Effector memory CD4-positive, alpha-beta T cell (primary cell): ENCODE measurements around the gene EXOC3L1.
A peak's percentile ranks its signal among the peaks of the same experiment; 100 is the strongest.

Experiments used
- DNase-seq, 3 donors: peaks; one replicate each; pipeline ENCODE4 v3.0.0-alpha.2; 2020
- H3K27ac ChIP-seq: 2 replicates; pipeline ENCODE4 v1.7.0; 2013; ENCODE audit warnings: mild to moderate bottlenecking, low read length, moderate library complexity; ENCODE audit not compliant: insufficient read depth, poor library complexity, severe bottlenecking
- H3K27me3 ChIP-seq: replicated peaks from 2 replicates; pipeline ENCODE4 v1.7.0; 2013; ENCODE audit warnings: mild to moderate bottlenecking, low read length; ENCODE audit not compliant: insufficient read depth, control insufficient read depth, poor library complexity, severe bottlenecking
- H3K36me3 ChIP-seq: 2 replicates; pipeline ENCODE4 v1.7.0; 2013; ENCODE audit warnings: mild to moderate bottlenecking, low read length, moderate library complexity; ENCODE audit not compliant: control insufficient read depth, insufficient read depth
- H3K4me1 ChIP-seq: 2 replicates; pipeline ENCODE4 v1.7.0; 2013; ENCODE audit warnings: low read length, mild to moderate bottlenecking; ENCODE audit not compliant: control insufficient read depth, insufficient read depth, poor library complexity, severe bottlenecking
- H3K4me3 ChIP-seq: 2 replicates; pipeline ENCODE4 v1.7.0; 2013; ENCODE audit warnings: low read length, low read depth, mild to moderate bottlenecking; ENCODE audit not compliant: insufficient read depth, poor library complexity, severe bottlenecking
- H3K9me3 ChIP-seq: 2 replicates; pipeline ENCODE4 v1.7.0; 2013; ENCODE audit warnings: mild to moderate bottlenecking, low read length, moderate library complexity; ENCODE audit not compliant: control insufficient read depth

Gene EXOC3L1

DNA sequence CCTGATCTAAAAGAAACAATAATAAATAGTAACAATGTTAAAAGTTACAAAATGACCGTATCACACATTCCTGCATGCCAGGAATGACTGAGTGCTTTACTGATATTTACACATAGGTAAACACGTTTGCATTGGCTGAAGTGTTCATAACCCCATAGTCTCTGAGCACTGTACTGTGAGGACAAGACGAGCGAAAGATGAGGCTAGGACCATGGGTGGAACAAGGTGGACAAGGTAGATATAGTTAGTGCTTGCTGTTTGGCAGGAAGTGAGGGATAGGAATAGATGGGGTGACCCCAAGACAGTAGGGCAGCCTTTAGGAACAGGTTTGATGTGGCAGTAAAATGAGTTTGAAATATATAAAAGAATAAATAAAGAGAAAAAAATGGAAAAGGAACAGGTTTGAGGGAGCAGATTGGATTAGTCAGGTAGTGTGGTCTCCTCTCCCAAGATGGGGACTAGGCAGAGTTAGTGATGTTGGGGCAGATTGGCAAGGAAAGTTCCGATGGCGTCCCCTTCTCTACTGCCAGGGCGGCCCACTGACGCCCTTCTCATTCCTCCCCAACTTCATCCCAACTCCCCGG is 1.6 kb upstream of the EXOC3L1 start:
- Histone ChIP-seq H3K36me3 (peaks cover 23% of the 10 kb centered on the region), H3K27ac (peak overlapping the region; percentile 85), H3K9me3 (no peaks in the 10 kb centered on the region), H3K4me1 (peaks cover 26% of the 10 kb centered on the region), H3K27me3 (no peaks in the 10 kb centered on the region), H3K4me3 (peak overlapping the region; percentile 73)
- DNase-seq = no peak

DNA sequence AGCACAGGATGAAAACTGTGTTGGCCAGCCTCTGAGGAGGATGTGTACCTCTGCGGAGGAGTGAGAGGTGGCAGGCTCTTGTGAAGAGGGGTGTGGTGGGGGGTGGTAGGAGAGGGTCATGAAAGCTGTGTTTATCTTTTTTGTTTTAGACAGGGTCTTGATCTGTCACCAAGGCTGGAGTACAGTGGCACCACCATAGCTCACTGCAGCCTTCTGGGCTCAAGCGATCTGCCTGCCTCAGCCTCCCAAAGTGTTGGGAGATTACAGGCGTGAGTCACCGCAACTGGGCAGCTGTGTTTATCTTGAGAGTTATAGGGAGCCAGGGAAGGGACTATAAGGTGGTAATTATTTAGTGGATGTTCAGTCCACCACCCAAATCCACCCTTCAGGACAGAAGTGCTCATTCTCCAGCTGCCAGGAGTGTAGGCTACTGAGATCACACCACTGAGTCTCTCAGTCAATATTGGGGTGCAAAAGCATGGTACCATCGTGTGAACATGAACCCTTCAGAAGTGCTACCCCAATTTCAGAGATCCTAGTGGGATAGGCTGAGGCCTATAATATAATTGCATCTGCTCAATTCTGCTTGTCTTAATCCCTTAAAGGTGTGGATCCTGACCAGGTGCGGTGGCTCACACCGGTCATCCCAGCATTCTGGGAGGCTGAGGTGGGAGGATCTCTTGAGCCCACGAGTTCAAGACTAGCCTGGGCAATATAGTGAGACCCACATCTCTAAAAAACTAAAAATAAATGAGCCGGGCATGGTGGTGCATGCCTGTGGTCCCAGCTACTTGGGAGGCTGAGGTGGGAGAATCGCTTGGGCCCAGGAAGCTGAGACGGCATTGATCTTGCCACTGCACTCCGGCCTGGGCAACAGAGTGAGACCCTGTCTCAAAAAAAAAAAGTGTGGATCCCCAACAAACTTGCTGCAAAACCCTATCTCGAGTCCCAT is 788 bp upstream of the EXOC3L1 start:
- H3K4me3 ChIP-seq = no peak overlapping the region
- H3K27me3 ChIP-seq = no peaks in the 10 kb centered on the region
- no peaks in the 10 kb centered on the region for H3K9me3 ChIP-seq
- no peak overlapping the region for H3K27ac ChIP-seq
- peaks cover 15% of the 10 kb centered on the region for H3K36me3 ChIP-seq
- H3K4me1 ChIP-seq = peaks cover 26% of the 10 kb centered on the region
- no peak for DNase-seq

DNA sequence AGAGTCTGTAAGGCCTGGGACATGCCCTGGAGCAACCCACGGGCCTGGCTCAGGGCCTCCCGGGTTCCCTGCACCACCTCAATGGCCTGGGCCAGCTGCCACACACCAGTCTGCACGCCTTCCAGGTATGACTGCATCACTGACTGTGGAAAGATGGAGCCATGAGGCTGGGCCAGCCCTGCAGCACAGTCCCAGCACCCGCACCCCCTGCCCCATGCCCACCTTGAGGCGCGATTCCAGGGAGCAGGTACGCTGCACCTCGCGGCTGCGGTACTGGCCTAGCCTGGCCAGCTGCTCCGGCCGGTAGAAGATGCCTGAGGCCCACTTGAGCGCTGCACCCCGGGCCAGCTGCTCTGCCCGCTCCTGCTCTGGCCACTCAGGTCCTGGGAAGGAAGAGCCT is 1.1 kb downstream of the EXOC3L1 start:
- no peak overlapping the region for H3K27ac ChIP-seq
- H3K4me1 ChIP-seq = peaks cover 38% of the 10 kb centered on the region
- no peak overlapping the region for H3K4me3 ChIP-seq
- no peaks in the 10 kb centered on the region for H3K27me3 ChIP-seq
- no peaks in the 10 kb centered on the region for H3K36me3 ChIP-seq
- DNase-seq = no peak
- H3K9me3 ChIP-seq = no peaks in the 10 kb centered on the region

DNA sequence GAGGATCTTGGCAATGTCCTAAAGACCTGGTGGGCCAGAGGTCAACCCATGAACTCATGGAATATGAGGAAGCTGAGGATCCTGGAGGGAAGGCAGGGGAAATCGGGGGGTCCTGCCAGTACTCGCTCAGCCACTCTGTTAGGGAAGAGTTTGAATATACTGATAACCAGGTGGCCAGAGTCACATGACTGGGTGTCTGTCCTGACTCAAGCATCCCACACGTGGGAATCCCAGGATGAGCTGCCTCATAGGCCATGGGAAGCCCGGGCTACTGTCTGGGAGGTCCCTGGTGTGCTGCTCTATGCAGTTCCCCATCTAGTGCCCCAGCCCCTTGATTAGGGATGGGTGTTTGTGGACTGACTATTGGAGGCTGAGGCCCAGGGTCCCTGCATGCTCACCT is 1.6 kb downstream of the EXOC3L1 start:
- Histone ChIP-seq H3K4me3 (no peak overlapping the region), H3K36me3 (no peaks in the 10 kb centered on the region), H3K27me3 (no peaks in the 10 kb centered on the region), H3K9me3 (no peaks in the 10 kb centered on the region), H3K4me1 (peaks cover 33% of the 10 kb centered on the region), H3K27ac (no peak overlapping the region)
- no peak for DNase-seq

DNA sequence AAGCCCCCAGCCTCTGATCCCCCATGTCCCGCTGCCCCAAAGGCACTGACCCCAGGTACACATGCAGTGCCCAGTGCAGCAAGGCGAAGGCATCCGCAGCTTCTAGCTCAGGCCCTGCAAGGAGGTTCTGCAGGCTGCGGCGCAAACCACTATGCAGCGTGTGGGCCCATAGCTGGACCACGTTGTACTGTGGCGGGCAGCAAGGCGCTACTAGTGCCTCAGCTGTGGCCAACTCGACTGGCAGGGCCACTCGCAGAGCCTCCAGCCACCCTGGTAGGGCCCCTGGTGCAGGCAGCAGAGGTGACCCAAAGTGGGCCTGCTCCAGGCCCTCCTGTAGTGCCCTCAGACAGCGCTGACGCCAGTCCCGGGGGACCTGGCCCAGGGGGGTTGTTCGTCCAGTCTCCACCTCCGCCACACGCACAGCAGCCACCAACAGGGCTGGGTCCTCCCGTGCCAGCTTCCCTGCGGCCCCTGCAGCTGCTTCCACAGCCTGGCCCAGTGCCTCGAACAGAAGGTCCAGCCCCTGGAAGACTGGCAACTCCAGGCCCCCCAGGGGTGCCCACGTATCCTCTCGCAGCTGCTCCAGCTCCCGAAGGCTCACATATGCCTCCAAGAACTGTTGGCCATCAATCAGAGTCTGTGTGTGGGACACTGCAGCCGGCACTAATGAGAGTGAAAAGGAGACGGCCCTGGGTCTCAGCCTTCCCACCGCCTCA is 2.6 kb downstream of the EXOC3L1 start:
- DNase-seq = no peak
- H3K27ac ChIP-seq = no peak overlapping the region
- H3K27me3 ChIP-seq = no peaks in the 10 kb centered on the region
- no peak overlapping the region for H3K4me3 ChIP-seq
- no peaks in the 10 kb centered on the region for H3K36me3 ChIP-seq
- no peaks in the 10 kb centered on the region for H3K9me3 ChIP-seq
- peaks cover 23% of the 10 kb centered on the region for H3K4me1 ChIP-seq

- H3K9me3 ChIP-seq = no peaks in the 10 kb centered on the region
- H3K27ac ChIP-seq = no peak overlapping the region
- no peak for DNase-seq
- peaks cover 19% of the 10 kb centered on the region for H3K4me1 ChIP-seq
- H3K36me3 ChIP-seq = no peaks in the 10 kb centered on the region
- H3K4me3 ChIP-seq = no peak overlapping the region
- no peaks in the 10 kb centered on the region for H3K27me3 ChIP-seq
These were observed 3.4 kb downstream of the EXOC3L1 start for GRCh38 chr16:67186550-67186950.

GRCh38 chr16:67185651-67186134 is 4.2 kb downstream of the EXOC3L1 start:
- Histone ChIP-seq H3K4me3 (peak overlapping the region; percentile 95), H3K9me3 (no peaks in the 10 kb centered on the region), H3K36me3 (no peaks in the 10 kb centered on the region), H3K4me1 (peaks cover 16% of the 10 kb centered on the region), H3K27me3 (no peaks in the 10 kb centered on the region), H3K27ac (no peak overlapping the region)
- DNase-seq = no peak

DNA sequence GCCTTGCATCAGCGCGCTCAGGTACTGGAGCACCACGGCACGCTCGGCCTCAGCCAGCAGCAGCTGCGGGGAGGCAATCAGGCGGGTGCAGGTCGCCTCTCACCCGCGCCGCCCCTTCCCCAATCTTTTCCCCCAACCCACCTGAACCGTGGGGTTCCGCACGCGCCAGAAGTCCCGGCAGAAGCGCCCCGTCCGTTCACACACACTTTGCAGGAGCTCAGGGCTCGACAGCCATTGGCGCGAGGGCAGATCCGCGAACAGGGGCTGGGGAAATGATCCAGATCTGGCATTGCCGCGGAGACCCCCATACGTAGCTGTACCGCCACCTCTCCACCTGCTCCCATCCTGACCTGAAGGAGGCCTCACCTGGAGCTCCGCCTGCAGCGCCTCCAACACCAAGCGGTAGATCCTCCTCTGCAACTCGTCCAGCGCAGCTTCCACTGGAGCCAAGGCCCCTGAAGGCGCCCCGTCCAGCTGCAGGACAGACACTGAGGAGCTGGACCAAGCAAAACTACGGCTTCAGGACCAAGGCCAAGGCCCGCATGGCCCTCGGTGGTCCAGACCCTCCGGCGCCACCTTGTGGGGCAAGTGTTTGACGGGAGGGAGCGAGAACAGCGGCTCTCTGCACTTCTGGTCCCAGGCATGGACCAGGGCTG is 4.8 kb downstream of the EXOC3L1 start:
- peak; percentile 61 to 76 (median 69) for DNase-seq
- no peak overlapping the region for H3K27ac ChIP-seq
- H3K9me3 ChIP-seq = no peaks in the 10 kb centered on the region
- H3K4me3 ChIP-seq = peak overlapping the region; percentile 95
- no peaks in the 10 kb centered on the region for H3K36me3 ChIP-seq
- H3K4me1 ChIP-seq = peaks cover 16% of the 10 kb centered on the region
- no peaks in the 10 kb centered on the region for H3K27me3 ChIP-seq

DNA sequence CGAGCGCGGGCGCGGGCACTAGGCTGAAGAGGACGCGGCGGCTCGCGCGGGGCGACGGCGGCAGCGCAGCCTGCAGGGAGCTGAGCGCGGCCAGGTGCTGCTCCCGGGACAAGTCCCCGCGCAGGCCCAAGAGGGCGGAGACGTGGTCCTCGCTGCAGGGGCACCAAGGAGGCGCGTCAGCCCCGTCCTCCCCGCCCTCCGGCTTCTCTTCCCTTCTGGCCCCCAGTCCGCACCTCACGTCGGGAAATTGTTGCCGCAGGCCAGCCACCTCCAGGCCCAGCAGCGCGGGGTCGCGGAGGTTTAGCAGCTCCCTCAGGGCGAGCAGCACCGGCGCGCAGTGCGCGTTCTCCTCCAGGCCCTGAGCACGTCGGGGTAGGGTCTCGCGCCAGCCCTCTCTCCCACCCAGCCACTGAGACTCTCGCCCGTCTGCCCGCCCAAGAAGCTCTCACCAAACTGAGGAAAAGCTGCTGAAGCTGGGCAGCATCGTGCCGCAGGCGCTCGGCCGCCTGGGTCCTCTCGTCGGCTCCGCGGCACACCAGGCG is 5.4 kb downstream of the EXOC3L1 start:
- H3K9me3 ChIP-seq = no peaks in the 10 kb centered on the region
- no peaks in the 10 kb centered on the region for H3K36me3 ChIP-seq
- H3K27me3 ChIP-seq = no peaks in the 10 kb centered on the region
- H3K4me3 ChIP-seq = peak overlapping the region; percentile 95
- DNase-seq = no peak
- H3K27ac ChIP-seq = peak overlapping the region; percentile 95
- peaks cover 16% of the 10 kb centered on the region for H3K4me1 ChIP-seq
